NCI-H460 (cell line): ENCODE measurements around the gene MAP3K20. TPM values are rescaled to one million over a fixed set of nuclear protein-coding genes. Genes with fewer than 3 reads are reported as not detected.

Experiments used
- DNase-seq: peaks from one replicate; pipeline ENCODE4 v3.0.0-alpha.2; 2016; ENCODE audit warnings: low read depth; ENCODE audit errors: extremely low read depth
- total RNA-seq: library from RNA; depleted of rRNA; stranded (reverse); fragments of >200 nt; shearing (Covaris generic); gene quantifications from 2 replicates; pipeline ENCODE4 v1.2.3, GENCODE V29; 2014

MAP3K20 gene
- total RNA-seq, 1 experiment from 2014 or later: 54.6 TPM

- DNase-seq: no peak
Measured at GRCh38 chr2:173221937-173222594, 146.4 kb downstream of the MAP3K20 start.

GRCh38 chr2:173223871-173224270 is 148.2 kb downstream of the MAP3K20 start:
- DNase-seq: no peak

- no peak for DNase-seq
Measured at GRCh38 chr2:173226899-173227698, 151.5 kb downstream of the MAP3K20 start.

GRCh38 chr2:173229086-173229485 is 153.4 kb downstream of the MAP3K20 start:
- no peak for DNase-seq

GRCh38 chr2:173230181-173230580 is 154.5 kb downstream of the MAP3K20 start:
- no peak for DNase-seq

- DNase-seq: no peak
Measured at GRCh38 chr2:173231042-173231441, 155.4 kb downstream of the MAP3K20 start.

- no peak for DNase-seq
Measured at GRCh38 chr2:173231465-173231864, 155.8 kb downstream of the MAP3K20 start.

- DNase-seq: no peak
Measured at GRCh38 chr2:173232956-173233744, 157.5 kb downstream of the MAP3K20 start.

- DNase-seq: no peak
Measured at GRCh38 chr2:173235947-173236803, 160.5 kb downstream of the MAP3K20 start.

- DNase-seq: no peak
Measured at GRCh38 chr2:173238385-173238784, 162.7 kb downstream of the MAP3K20 start.

- no peak for DNase-seq
Measured at GRCh38 chr2:173238831-173239230, 163.2 kb downstream of the MAP3K20 start.

- DNase-seq: no peak
Measured at GRCh38 chr2:173239644-173240043, 164.0 kb downstream of the MAP3K20 start.

- DNase-seq: no peak
Measured at GRCh38 chr2:173240083-173240482, 164.4 kb downstream of the MAP3K20 start.

- no peak for DNase-seq
Measured at GRCh38 chr2:173241643-173242042, 166.0 kb downstream of the MAP3K20 start.

GRCh38 chr2:173247156-173247555 is 171.5 kb downstream of the MAP3K20 start:
- no peak for DNase-seq

- no peak for DNase-seq
Measured at GRCh38 chr2:173248381-173248780, 172.7 kb downstream of the MAP3K20 start.

- DNase-seq: no peak
Measured at GRCh38 chr2:173249661-173250641, 174.3 kb downstream of the MAP3K20 start.

- DNase-seq: no peak
Measured at GRCh38 chr2:173251225-173251624, 175.6 kb downstream of the MAP3K20 start.

- no peak for DNase-seq
Measured at GRCh38 chr2:173252581-173252980, 176.9 kb downstream of the MAP3K20 start.
